GM12878 (cell line): ENCODE data around the gene RMDN3. TPM values are rescaled to one million over a fixed set of nuclear protein-coding genes. Genes with fewer than 3 reads are reported as not detected.

Experiments
- EGR1 ChIP-seq, 2 experiments: IDR thresholded peaks; 1 replicate in 1 of 2; 2 replicates in 1 of 2; pipeline ENCODE4 v1.6.1; 2011 to 2012; ENCODE audit warnings: low read depth in 2 of 2, low read length in 2 of 2, borderline replicate concordance in 1 of 2, mild to moderate bottlenecking in 1 of 2, moderate library complexity in 1 of 2
- IRF4 ChIP-seq: IDR thresholded peaks from 2 replicates; pipeline ENCODE4 v1.6.1; 2011; ENCODE audit warnings: low read depth, low read length
- NFXL1 ChIP-seq: fragments of 450-650 bp; IDR thresholded peaks from 2 replicates; pipeline ENCODE4 v1.6.1; 2017; ENCODE audit warnings: antibody characterized with exemption, mild to moderate bottlenecking, borderline replicate concordance
- NFYB ChIP-seq: IDR thresholded peaks from 2 replicates; pipeline ENCODE4 v1.6.1; 2011; ENCODE audit warnings: low read depth, mild to moderate bottlenecking, low read length, improper control_type of control experiment, moderate library complexity; ENCODE audit not compliant: insufficient read depth
- SREBF2 ChIP-seq: IDR thresholded peaks from 2 replicates; pipeline ENCODE4 v1.6.1; 2012; ENCODE audit warnings: mild to moderate bottlenecking, low read length
- polyA plus RNA-seq, 11 experiments: library from polyadenylated mRNA; depleted of rRNA in 4 of 11; unstranded in 6 of 11; stranded (reverse) in 5 of 11; fragments of >200 nt; fragmentation: Nextera tagmentation in 4 of 11; fragmentation: Illumina TruSeq in 1 of 11; extraction: Ambion mirVana in 4 of 11; extraction: Trizol in 1 of 11; gene quantifications; 1 replicate in 1 of 11; 2 replicates in 10 of 11; pipeline versions ENCODE4 v1.2.1 to v1.2.3, GENCODE V29; 2011 to 2016; ENCODE audit warnings: inconsistent platforms in 2 of 11, missing spikeins in 2 of 11, low read depth in 1 of 11
- total RNA-seq, 4 experiments: library from RNA; depleted of rRNA in 3 of 4; stranded (reverse); fragments of >200 nt in 3 of 4; fragmentation: Illumina TruSeq in 1 of 4; extraction: Trizol in 1 of 4; gene quantifications; 2 replicates each; pipeline versions ENCODE4 v1.2.1 to v1.2.3, GENCODE V29; 2013 to 2021
- TF ChIP-seq, protein P1 (sequence below): fragments of 150-350 bp; IDR thresholded peaks from 2 replicates; pipeline ENCODE4 v1.6.1; 2014; ENCODE audit warnings: mild to moderate bottlenecking, low read depth, low read length
- TF ChIP-seq, protein P2 (sequence below): fragments of 450-650 bp; IDR thresholded peaks from 2 replicates; pipeline ENCODE4 v1.6.1; 2017; ENCODE audit warnings: mild to moderate bottlenecking, moderate library complexity

Gene RMDN3
- total and polyA plus RNA-seq, 10 of the 15 experiments (the other 5 are each of a cell fraction or from before 2014, with no cell fraction given): 5.7 to 44.4 (median 20.3) TPM

DNA sequence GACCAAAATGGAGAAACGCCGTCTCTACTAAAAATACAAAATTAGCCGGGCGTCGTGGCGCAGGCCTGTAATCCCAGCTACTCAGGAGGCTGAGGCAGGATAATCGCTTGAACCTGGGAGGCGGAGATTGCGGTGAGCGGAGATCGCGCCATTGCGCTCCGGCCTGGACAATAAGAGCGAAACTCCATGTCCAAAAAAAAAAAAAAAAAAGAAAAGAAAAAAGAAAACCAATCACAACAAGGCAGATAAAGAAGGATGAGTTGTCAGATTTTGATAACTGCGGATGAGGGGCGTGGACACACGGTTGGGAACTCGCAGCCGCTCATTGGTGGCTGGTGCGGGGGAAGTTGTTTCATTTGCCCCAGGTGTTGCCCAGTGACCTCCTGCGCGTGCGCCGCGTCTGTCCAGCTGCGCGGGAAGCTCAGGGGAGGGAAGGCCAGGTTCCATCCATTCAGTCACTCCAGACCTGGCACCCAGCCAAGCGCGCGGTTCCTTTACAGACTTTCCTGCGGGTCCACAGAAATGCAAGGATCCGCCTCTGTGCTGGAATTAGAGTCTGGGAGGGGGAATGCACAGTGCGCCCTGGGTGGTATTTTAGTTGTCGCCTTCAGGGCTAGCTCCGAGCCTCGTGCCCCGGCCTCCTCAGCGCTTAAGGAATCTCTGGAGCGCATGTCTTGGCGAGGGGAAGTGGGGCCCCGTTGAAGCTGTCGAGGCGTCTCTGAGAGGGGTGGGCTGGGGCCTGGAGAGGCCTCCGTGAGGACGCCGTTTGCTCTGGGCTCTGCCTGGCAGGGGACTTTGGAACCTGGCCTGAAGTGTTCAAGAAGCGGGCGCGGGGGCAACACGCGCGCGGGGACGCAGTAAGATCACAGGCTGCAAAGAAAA, 8.1 kb upstream of the RMDN3 start (continued):
- TF ChIP-seq, protein P1, sequence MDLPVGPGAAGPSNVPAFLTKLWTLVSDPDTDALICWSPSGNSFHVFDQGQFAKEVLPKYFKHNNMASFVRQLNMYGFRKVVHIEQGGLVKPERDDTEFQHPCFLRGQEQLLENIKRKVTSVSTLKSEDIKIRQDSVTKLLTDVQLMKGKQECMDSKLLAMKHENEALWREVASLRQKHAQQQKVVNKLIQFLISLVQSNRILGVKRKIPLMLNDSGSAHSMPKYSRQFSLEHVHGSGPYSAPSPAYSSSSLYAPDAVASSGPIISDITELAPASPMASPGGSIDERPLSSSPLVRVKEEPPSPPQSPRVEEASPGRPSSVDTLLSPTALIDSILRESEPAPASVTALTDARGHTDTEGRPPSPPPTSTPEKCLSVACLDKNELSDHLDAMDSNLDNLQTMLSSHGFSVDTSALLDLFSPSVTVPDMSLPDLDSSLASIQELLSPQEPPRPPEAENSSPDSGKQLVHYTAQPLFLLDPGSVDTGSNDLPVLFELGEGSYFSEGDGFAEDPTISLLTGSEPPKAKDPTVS: no peak
- TF ChIP-seq NFYB (0 out of 2 replicates have a peak, but pooled peaks have one; percentile 15), IRF4 (no peak), NFXL1 (no peak), EGR1 (IDR thresholded peaks at IDR 0.05; ENCODE audit: borderline replicate concordance in 1 of 2, low read depth in 2 of 2, low read length in 2 of 2) (no peak), SREBF2 (no peak)
- TF ChIP-seq, protein P2, sequence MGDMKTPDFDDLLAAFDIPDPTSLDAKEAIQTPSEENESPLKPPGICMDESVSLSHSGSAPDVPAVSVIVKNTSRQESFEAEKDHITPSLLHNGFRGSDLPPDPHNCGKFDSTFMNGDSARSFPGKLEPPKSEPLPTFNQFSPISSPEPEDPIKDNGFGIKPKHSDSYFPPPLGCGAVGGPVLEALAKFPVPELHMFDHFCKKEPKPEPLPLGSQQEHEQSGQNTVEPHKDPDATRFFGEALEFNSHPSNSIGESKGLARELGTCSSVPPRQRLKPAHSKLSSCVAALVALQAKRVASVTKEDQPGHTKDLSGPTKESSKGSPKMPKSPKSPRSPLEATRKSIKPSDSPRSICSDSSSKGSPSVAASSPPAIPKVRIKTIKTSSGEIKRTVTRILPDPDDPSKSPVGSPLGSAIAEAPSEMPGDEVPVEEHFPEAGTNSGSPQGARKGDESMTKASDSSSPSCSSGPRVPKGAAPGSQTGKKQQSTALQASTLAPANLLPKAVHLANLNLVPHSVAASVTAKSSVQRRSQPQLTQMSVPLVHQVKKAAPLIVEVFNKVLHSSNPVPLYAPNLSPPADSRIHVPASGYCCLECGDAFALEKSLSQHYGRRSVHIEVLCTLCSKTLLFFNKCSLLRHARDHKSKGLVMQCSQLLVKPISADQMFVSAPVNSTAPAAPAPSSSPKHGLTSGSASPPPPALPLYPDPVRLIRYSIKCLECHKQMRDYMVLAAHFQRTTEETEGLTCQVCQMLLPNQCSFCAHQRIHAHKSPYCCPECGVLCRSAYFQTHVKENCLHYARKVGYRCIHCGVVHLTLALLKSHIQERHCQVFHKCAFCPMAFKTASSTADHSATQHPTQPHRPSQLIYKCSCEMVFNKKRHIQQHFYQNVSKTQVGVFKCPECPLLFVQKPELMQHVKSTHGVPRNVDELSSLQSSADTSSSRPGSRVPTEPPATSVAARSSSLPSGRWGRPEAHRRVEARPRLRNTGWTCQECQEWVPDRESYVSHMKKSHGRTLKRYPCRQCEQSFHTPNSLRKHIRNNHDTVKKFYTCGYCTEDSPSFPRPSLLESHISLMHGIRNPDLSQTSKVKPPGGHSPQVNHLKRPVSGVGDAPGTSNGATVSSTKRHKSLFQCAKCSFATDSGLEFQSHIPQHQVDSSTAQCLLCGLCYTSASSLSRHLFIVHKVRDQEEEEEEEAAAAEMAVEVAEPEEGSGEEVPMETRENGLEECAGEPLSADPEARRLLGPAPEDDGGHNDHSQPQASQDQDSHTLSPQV: no peak
- TF ChIP-seq, all 136 proteins: peak for 6
